PC-3 (cell line): ENCODE data around the gene FBXL19. TPM values are rescaled to one million over a fixed set of nuclear protein-coding genes. Genes with fewer than 3 reads are reported as not detected.
"Not testable (repeated sequence)": the region's sequence is repeated elsewhere in the genome, so short reads cannot be mapped to it uniquely, and the experiment has no call there.

Experiments used
- ATAC-seq: fragments of 200-7000 bp; cut with Tn5 transposase; 2 replicates; pipeline ENCODE4 v1.9.1; 2020; ENCODE audit warnings: mild to moderate bottlenecking, moderate library complexity
- BruUV-seq: library from RNA; stranded (reverse); fragments of 400-500 nt; replicated peaks from 2 replicates; lab custom pipeline; 2021; lab: Mats Ljungman, UMichigan
- CTCF ChIA-PET: fragments of 300-600 bp; sonication (Branson Sonifier 250); formaldehyde crosslinking; loops from one replicate; lab custom pipeline; 2022; ENCODE audit warnings: antibody characterized with exemption; lab: Charles Lee
- POLR2A ChIA-PET: fragments of 300-600 bp; sonication (Branson Sonifier 250); formaldehyde crosslinking; loops from one replicate; lab custom pipeline; 2022; ENCODE audit warnings: antibody characterized with exemption; ENCODE audit not compliant: unreplicated experiment; lab: Charles Lee
- DNase-seq: peaks from one replicate; pipeline ENCODE4 v3.0.0-alpha.2; 2015
- H2AFZ ChIP-seq: fragments of 300-600 bp; sonication (generic); 2 replicates; pipeline ENCODE4 v1.6.0; 2016; ENCODE audit warnings: antibody characterized with exemption, low read length
- H3F3A ChIP-seq: fragments of 300-600 bp; sonication (generic); one replicate; pipeline ENCODE4 v1.6.0; 2017; ENCODE audit warnings: antibody characterized with exemption, low read length, control low read depth, mild to moderate bottlenecking; ENCODE audit not compliant: unreplicated experiment
- H3K27ac ChIP-seq: fragments of 300-600 bp; sonication (generic); 2 replicates; pipeline ENCODE4 v1.5.1; 2016; ENCODE audit warnings: mild to moderate bottlenecking, low read length
- H3K27me3 ChIP-seq: fragments of 300-600 bp; sonication (generic); 2 replicates; pipeline ENCODE4 v1.6.1; 2016; ENCODE audit warnings: low read length, mixed read lengths
- H3K36me3 ChIP-seq: fragments of 300-600 bp; sonication (generic); 2 replicates; pipeline ENCODE4 v1.6.1; 2016; ENCODE audit warnings: low read depth, mixed run types, low read length, mixed read lengths
- H3K4me1 ChIP-seq: fragments of 300-600 bp; sonication (generic); 2 replicates; pipeline ENCODE4 v1.5.1; 2016; ENCODE audit warnings: low read length; ENCODE audit not compliant: insufficient read depth
- H3K4me2 ChIP-seq: fragments of 300-600 bp; sonication (generic); 2 replicates; pipeline ENCODE4 v1.6.0; 2016; ENCODE audit warnings: low read length
- H3K4me3 ChIP-seq: fragments of 300-600 bp; sonication (generic); 2 replicates; pipeline ENCODE4 v1.5.1; 2016; ENCODE audit warnings: mild to moderate bottlenecking, low read length, mixed read lengths
- H3K79me2 ChIP-seq: fragments of 300-600 bp; sonication (generic); 2 replicates; pipeline ENCODE4 v1.6.1; 2017; ENCODE audit warnings: low read length, mixed read lengths
- H3K9ac ChIP-seq: fragments of 300-600 bp; sonication (generic); 2 replicates; pipeline ENCODE4 v1.6.0; 2016; ENCODE audit warnings: mild to moderate bottlenecking, low read length
- H3K9me2 ChIP-seq: fragments of 300-600 bp; sonication (generic); replicated peaks from 2 replicates; pipeline ENCODE4 v1.6.1; 2016; ENCODE audit warnings: mixed run types, low read length, mixed read lengths
- H3K9me3 ChIP-seq: fragments of 300-600 bp; sonication (generic); 2 replicates; pipeline ENCODE4 v1.6.1; 2016; ENCODE audit warnings: low read length, mixed read lengths
- H4K20me1 ChIP-seq: fragments of 300-600 bp; sonication (generic); 2 replicates; pipeline ENCODE4 v1.6.1; 2016; ENCODE audit warnings: low read length, mixed read lengths
- CTCF ChIP-seq: fragments of 300-600 bp; sonication (generic); conservative IDR thresholded peaks from 2 replicates; pipeline ENCODE4 v1.5.1; 2017; ENCODE audit warnings: antibody characterized with exemption, low read depth, mild to moderate bottlenecking, low read length
- EZH2 ChIP-seq: fragments of 300-600 bp; sonication (generic); IDR thresholded peaks from one replicate; pipeline ENCODE4 v1.6.1; 2017; ENCODE audit warnings: antibody characterized with exemption, mild to moderate bottlenecking, low read length; ENCODE audit not compliant: unreplicated experiment
- EZH2phosphoT487 ChIP-seq: fragments of 300-600 bp; sonication (generic); IDR thresholded peaks from 2 replicates; pipeline ENCODE4 v1.6.1; 2018; ENCODE audit warnings: mild to moderate bottlenecking, antibody characterized with exemption, low read length, borderline replicate concordance
- intact Hi-C: fragments of 100-400 bp; cut with micrococcal nuclease; formaldehyde crosslinking; loops from 2 replicates; pipeline ENCODE4 v1.9.0; 2023
- total RNA-seq: library from RNA; depleted of rRNA; stranded (reverse); fragments of >200 nt; gene quantifications from 2 replicates; pipeline ENCODE4 v1.2.3, GENCODE V29; 2014

Gene FBXL19
- total RNA-seq, 1 experiment from 2014 or later, result 36.2 TPM

GRCh38 chr16:30888856-30889499 is 34.4 kb upstream of the FBXL19 start:
- no TSS peak for BruUV-seq
- Histone ChIP-seq H3F3A (no peaks in the 10 kb centered on the region), H3K27me3 (no peaks in the 10 kb centered on the region), H3K27ac (no peak overlapping the region), H3K9me3 (no peaks in the 10 kb centered on the region), H3K4me3 (no peak overlapping the region), H3K36me3 (no peaks in the 10 kb centered on the region), H4K20me1 (no peaks in the 10 kb centered on the region), H3K9ac (no peak overlapping the region), H2AFZ (no peak overlapping the region), H3K4me1 (no peaks in the 10 kb centered on the region), H3K79me2 (peaks cover 13% of the 10 kb centered on the region), H3K4me2 (no peak overlapping the region), H3K9me2 (no peaks in the 10 kb centered on the region)
- ChIA-PET CTCF (no interaction called here), POLR2A (no interaction called here)
- intact Hi-C loops, result no loop called here
- no peak for TF ChIP-seq CTCF
- ATAC-seq, result no peak
- no peak for DNase-seq

GRCh38 chr16:30889721-30890120 is 33.7 kb upstream of the FBXL19 start:
- Histone ChIP-seq H3K9ac (no peak overlapping the region), H3K27me3 (no peaks in the 10 kb centered on the region), H3K36me3 (no peaks in the 10 kb centered on the region), H3K4me1 (peaks cover 6% of the 10 kb centered on the region), H3F3A (peaks cover 5% of the 10 kb centered on the region), H3K9me2 (no peaks in the 10 kb centered on the region), H4K20me1 (no peaks in the 10 kb centered on the region), H3K9me3 (no peaks in the 10 kb centered on the region), H3K4me3 (no peak overlapping the region), H3K27ac (no peak overlapping the region), H2AFZ (no peak overlapping the region), H3K4me2 (no peak overlapping the region), H3K79me2 (peaks cover 13% of the 10 kb centered on the region)
- ATAC-seq (no peak), DNase-seq (no peak)
- POLR2A ChIA-PET, result no interaction called here
- no peak for TF ChIP-seq EZH2
- TF ChIP-seq CTCF, result no peak
- no peak for TF ChIP-seq EZH2phosphoT487
- intact Hi-C loops, result no loop called here
- no TSS peak for BruUV-seq
- CTCF ChIA-PET, result interaction anchor here (0.6 kb wide), 1 partner anchor 12 kb away, joined by 5 read pairs; no protein-coding TSS in a partner anchor

- CTCF ChIA-PET, H2AFZ ChIP-seq, ATAC-seq, H3K4me2 ChIP-seq, H3K4me3 ChIP-seq, H3K9me2 ChIP-seq, POLR2A ChIA-PET, H3K27ac ChIP-seq, H3K9me3 ChIP-seq, intact Hi-C loops, DNase-seq, H3K27me3 ChIP-seq, BruUV-seq, H3K36me3 ChIP-seq, H3K9ac ChIP-seq, H3F3A ChIP-seq, H4K20me1 ChIP-seq: not testable (repeated sequence)
- Histone ChIP-seq H3K4me1 (peaks cover 21% of the 10 kb centered on the region), H3K79me2 (peaks cover 13% of the 10 kb centered on the region)
Measured at GRCh38 chr16:30891043-30891823, 32.1 kb upstream of the FBXL19 start.
